Stimulated activated CD4-positive, alpha-beta T cell treated with anti-CD3 and anti-CD28 coated beads, Interleukin-12 subunit alpha, Interleukin-12 subunit beta, amount 100 ng/mL, for 4 hours (primary cell): ENCODE data around the gene EIF2S1.
"Not testable (repeated sequence)": the region's sequence is repeated elsewhere in the genome, so short reads cannot be mapped to it uniquely, and the experiment has no call there.

ENCODE experiments used
- DNase-seq: peaks from one replicate; pipeline ENCODE4 v3.0.0-alpha.2; 2020

EIF2S1 gene

DNA sequence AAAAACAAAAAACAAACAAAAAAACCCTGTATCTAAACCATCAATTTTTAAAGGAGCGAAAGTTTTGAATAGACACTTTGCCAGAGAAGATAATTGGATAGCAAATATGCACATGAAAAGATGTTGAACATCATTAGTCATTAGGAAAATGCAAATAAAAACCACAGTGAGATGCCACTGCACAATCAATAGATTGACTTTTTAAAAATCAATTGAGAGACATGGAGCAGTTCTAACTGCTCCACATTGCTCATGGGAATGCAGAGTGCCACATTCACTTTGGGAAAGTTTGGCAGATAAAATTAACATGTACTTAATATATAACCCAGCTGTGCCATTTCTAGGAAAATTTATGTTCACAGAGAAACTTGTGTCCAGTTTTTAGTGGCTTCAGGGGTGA lies 12.7 kb downstream of the EIF2S1 start:
- DNase-seq = no peak

DNA sequence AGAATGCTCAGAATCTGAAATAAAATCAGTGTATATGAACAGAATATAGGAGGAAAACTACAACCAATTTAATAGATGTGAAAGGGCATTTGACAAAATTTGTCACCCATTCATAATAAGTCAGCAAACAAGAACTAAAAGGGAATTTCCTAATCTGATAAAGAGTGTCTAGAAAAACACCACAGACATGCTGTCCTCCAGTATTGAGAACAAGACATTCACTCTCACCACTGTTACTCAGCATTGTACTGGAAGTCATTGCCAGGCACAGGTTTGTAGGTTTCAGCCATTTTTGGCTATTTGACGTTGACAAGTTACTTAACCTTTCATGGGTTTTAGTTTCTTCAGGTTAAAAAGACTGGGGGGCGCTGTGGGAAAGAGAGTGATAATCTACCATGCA lies 13.2 kb downstream of the EIF2S1 start:
- no peak for DNase-seq

DNA sequence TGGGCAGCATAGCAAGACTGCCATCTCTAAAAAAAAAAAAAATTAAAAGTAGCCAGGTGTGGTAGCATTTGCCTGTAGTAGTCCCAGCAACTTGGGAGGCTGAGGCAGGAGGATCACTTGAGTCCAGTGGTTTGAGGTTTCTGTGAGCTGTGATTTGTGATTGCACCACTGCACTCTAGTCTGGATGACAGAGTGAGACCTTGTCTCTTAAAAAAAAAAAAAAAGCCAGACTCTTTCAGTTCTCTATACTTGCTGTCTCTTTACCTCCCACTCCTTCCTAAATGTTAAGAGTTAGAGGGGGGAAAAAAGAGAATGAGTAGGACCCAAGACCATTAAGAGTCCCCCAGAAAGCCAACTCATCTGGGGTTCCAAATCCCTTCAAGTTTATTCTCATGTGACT lies 17.8 kb downstream of the EIF2S1 start:
- DNase-seq = no peak

DNA sequence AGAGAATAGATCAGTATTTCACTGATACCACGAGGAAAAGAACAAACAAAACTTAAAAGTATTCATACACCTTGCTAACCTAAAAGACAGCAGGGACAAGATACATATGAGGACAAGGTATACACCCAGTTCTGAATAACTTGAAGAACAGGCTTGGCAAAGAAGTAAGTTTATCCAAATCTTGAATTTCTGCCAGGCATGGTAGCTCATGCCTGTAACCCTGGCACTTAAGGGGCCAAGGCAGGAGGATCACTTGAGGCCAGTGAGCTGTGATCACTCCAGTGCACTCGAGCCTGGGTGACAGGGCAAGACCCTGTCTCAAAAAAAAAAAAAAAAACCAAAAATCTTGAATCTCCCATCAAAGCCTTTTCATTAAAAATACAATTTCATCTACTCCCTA lies 25.0 kb downstream of the EIF2S1 start:
- DNase-seq = no peak

DNA sequence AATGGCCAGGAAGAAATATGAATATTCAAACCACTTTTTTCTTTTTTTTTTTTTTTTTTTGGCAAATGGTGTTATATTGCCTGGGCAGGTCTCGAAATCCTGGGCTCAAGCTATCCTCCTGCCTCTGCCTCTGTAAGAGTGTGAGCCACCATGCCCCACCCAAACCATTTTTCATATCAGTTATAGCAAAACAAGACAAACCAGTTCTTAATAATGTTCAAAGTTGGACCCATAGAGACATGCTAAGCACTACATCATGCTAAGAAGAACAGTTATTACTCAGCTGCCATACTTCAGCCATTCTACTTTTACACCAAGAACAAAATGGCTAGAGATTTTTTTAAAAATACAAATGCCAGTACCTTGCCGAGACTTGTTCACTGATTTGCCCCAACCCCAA lies 25.5 kb downstream of the EIF2S1 start:
- no peak for DNase-seq

DNA sequence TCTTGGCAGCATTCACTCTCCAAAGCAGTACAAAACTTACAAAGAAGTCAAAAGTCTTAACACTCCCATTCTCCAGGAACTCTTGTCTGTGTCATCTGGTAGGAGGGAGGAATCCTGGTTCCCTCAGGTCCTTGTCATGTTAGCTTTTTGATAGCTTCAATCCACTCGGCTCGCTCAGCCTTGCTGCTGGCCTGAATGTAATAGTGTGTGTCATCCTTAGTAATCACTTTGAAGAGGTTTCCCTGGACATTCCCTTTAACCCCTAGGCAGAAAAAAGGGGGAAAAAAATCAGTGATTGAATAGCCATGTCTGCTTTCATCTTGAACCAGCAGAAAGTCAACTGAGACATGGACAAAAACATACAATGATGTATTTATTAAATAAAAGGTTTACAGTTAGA lies 27.1 kb downstream of the EIF2S1 start:
- no peak for DNase-seq

DNA sequence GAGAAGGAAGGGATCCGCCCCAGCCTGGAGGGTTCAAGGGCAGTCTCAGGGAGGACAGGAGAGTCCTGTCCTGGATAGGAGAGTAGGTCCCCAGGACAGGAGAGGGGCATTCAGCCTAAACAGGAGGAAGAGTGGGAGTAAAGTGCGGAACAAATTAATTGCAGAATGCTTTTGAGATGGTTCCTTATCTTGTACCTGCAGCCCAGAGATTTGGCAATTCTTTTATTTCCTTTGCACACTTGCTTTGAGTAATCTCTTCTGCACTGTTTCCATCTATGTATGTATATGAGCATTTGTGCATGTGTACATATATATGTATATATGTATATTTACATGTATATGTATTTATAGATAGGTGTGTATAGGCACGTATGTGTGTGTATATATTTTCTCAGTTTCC lies 29.1 kb downstream of the EIF2S1 start:
- DNase-seq = no peak

DNA sequence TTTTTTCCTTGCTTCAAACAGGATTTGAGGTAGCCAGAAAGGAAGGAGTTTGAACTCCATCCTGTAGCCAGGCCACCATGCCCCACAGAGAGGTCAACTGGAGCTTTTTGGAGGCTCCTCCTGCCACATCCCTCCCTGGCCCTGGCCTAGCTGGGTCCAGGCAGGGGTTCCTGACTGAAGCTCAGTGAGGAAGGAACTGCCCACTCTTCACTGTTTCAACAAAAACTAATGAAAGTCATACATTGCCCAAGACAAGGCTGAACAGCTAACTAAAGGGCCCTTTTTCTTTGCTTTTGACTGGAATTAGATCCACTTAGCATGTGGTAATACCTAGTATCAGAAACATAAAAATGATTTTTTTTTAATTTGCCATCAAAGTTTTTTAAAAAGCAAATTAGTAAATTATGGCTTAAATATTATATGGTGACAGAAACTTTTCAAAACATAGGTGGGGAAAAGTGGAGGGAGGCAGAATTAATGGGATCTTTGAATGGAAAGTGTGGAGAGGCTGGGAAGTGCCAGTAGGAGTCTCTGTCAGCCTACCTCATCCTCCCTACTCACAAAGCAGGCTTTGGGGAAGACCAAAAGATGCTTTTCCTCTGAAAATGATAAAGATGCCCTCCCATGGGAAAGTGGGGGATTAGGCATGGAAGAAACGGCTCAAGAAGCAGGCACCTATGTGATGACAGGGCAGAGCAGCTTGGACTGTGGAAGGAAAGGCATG lies 29.8 kb downstream of the EIF2S1 start:
- DNase-seq = no peak

DNA sequence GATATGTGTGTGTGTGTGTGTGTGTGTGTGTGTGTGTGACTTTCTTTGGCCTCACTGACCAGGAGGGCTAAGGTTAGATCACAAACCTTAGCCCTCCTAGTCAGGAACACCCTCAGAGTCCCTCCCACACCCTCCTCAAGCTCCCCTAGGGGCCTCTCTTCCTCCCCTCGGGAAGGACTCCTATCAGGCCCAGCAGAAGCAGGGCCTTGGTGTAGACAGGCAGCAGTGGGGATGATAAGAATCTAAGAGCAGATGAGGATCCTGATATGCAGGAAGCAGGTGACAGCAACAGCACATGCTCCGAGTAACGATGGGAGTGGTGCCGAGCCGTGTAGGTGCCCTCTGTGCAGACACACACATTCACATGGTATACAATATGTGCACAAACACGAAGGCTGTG lies 31.1 kb downstream of the EIF2S1 start:
- no peak for DNase-seq

DNA sequence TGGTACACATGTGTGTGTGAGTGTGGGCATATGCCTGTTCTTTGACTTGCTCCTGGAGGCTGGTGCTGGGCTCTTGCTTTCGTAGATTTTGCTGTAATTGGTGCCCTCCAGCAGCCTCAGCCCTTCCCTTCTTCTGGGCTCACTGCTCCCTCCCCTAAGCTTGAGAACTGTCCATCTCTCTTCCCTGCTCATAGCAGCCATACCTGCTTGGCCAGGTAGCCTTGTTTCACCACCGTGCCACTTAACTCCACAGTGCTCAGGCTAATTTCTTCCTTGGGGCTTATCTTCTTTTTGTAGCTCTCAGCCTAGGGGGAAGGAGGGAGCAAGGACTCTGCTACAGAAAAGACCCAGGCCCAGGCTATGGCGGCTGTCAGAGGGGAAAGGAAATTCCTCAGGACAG lies 32.0 kb downstream of the EIF2S1 start:
- DNase-seq = no peak

DNA sequence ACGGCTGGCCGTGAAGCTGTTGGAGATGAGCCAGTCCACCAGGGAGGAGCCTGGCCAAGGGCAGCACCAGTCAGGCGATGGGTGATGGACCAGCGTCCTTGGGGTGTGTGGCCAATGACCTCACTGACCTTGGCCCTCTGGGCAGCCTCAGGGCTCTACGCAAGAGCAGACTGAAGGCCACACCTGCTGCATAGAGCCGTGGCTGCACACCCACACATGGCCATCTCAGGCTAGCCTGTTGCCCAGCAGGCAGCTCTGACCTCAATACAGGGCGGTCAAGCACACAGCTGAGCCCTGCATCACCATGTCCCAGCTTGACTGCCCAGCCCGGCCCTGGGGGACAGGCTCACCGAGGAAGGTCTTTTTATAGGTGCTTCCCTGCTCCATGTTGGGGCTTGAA lies 32.7 kb downstream of the EIF2S1 start:
- DNase-seq = no peak

DNA sequence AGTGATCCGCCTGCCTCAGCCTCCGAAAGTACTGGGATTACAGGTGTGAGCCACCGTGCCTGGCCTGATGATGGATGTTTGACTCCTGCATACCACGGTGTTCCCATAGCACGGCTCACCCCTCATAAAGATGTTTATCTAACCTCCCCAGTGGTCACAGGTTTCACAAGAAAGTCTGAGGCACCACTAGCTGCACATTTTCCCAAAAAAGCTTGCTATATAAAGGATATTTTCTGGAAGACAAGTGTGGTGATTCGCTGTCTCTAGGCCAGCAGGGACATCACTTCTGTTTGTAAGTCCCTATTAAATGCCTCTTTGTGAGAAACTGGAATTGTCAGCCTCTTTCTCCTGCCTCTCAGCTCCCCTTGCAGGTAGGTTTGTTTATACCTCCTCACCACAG lies 33.6 kb downstream of the EIF2S1 start:
- DNase-seq = no peak

DNA sequence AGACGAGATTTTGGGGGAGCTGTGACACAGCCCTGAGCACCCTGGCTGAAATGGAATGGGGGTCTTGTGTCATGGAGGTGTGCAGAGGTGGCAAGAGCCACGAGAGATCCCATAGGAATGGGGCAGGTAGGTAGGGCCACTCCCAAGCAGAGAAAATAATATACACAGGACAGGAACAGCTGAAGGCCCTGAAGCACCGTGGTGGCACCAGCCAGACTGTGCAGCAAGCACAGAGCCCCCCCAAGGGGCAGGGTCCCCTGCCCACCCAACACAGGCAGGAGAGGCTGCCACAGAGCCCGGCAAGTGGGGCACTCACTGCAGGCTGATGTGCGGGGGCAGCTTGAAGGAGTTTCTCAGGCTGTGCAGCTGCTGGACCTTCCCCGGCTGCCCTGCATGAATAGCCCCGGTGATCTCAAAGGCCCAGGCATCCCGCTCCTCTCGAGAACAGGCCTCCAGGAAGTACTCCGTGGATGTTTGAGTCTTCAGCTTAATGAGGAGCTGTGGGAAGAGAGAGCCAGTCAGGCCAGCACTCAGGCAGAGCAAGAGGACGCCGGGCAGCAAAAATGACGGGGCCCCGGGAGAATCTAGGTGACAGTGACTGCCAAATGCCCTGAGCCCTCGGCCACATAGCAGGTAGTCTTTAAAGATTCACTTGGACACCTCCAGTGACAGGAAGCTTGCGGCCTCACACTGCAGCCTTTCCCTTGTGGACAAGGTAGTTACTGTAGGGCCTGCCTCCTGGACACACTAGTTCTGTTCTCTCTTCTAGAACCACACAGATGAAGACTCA lies 35.2 kb downstream of the EIF2S1 start:
- DNase-seq = no peak

DNA sequence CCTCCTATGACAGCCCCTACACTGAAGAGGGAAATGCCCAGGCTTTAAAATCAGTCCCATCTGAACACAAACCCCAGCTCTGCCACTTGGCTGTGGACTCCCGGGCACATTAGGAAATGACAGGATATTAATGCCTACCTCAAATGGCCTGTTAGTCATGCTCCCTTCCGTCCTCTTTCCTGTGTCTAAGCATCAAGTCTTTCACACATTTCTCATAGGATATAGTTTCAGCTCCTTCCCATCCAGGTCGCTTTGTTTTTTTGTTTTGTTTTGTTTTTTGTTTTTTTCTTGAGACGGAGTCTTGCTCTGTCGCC lies 35.7 kb downstream of the EIF2S1 start:
- DNase-seq = no peak

DNA sequence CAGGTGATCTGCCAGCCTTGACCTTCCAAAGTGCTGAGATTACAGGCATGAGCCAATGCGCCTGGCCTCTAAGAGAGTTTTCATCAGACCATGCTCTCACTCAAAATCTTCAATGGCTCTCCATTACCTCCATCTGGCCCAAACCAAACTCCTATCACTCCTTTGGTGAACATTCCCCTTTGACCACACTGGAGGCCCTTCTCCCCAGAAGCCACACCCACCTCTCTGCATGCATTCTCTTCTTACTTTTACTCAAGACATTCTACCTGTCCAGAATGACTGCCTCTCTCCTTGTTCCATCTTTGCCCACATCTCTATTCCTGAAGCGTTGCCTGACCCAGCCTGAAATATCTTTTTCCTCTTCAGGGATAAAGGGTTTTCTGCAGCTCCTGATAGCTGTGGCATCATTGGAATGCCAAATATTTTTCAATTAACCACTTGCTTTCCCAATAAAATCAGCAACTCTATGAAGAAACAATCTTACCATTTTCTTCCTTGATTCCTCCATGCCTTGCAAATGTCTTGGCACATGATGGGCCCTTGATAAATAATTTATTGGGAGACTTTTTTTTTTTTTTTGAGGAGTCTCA lies 36.3 kb downstream of the EIF2S1 start:
- DNase-seq = no peak

DNA sequence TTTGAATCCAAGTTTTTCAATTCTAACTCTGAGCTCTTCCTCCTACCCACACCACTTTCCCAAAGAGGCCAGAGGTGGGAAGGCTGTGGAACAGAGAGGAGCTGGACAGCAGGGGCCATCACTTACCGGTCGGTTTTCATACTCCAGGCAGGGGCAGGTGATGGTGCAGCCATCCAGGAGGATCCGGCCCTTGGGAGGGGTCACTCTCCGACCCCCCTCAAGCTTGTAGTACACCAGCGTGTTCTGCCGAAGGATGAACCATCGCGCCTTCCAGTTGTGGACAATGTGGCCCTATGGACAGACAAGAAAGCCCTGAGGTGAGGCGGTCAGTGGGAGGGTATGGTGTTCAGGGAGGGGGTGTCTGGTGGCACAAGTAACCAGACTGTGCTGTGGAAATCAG lies 37.4 kb downstream of the EIF2S1 start:
- no peak for DNase-seq

DNA sequence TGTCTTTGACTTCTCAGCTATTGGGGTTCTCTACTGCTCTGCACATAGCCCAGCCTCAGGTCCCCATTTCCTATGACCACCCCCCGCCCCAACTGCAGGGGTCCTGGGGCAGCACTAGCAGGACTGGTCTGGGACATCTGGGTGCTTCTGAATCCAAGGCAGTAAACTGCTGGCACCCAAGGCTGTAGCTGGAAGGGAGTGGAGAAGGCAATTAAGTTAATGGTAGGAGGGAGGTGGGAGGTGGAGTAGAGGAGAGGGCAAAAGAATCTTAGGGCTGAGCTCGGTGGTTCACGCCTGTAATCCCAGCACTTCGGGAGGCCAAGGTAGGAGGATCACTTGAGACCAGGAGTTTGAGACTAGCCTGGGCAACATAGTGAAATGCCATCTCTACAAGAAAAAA lies 40.3 kb downstream of the EIF2S1 start:
- DNase-seq = no peak

DNA sequence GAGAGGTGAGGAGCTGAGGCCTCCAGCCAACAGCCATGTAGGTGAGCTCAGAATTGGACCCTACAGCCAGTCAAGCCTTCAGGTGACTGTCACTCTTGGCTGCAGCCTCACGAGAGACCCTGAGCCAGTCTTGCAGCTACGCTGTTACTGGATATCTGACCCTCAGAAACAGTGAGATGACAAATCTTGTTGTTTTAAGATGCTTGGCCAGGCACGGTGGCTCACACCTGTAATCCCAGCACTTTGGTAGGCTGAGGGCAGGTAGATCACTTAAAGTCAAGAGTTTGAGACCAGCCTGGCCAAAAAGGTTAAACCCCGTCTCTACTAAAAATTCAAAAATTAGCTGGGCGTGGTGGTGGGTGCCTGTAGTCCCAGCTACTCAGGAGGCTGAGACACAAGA lies 45.6 kb downstream of the EIF2S1 start:
- DNase-seq = no peak

DNA sequence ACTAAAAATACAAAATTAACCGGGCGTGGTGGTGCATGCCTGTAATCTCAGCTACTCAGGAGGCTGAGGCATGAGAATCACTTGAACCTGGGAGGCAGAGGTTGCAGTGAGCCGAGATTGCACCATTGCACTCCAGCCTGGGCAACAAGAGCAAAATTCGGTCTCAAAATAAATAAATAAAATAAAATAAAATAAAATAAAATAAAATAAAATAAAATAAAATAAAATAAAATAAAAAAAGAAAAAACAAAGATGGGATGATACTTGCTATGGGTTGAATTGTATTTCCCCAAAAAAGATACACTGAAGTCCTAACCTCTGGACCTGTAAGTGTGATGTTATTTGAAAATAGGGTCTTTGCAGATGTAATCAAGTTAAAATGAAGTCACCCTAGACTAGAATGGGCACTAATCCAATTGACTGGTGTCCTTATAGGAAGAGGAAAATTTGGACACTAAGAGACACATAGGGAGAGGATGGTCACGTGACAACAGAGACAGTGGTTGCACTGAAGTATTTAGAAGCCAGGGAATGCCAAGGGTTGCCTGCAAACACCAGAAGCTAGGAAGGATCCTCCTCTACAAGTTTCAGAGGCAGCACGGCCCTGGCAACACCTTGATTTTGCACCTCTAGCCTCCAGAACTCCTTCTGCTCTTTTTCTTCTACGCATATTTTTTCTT lies 48.1 kb downstream of the EIF2S1 start:
- not testable (repeated sequence) for DNase-seq

DNA sequence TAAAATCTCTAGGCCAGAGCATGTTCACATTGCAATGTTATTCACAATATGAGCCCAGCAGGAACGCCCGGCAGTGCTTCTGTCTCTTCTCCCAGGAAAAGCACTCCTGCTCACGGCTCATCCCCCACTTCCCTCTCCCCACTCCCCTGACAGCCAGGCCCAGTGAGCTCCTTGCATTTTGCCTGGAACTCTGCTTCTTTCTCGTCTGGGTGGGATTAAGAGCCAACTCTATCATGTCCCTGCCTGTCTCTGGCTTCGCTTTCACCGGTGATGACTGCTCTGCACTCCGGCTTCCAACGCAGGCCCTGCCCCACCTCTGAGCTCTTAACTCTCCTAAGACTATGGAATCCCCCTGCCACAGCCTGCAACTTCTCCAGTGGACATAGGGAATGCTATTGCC lies 49.3 kb downstream of the EIF2S1 start:
- DNase-seq = no peak

DNA sequence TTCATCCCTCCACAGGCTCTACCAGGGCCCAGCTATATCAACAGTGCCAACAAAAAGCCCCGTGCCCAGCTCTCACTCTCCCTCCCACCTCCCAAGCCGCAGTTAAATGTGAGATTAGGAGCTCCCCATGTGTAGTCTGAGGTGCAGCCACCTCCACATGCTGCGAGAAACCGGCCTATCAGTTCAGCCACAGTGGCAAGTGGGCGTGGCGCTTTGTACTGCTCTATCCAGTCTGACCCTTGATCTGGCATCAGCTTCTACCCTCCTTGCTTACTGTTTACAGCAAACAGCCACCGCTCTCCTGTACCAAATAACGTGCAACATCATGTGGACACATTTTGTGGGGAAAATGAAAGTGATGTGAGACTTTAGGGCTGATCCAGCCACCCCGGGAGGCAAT lies 50.2 kb downstream of the EIF2S1 start:
- no peak for DNase-seq

DNA sequence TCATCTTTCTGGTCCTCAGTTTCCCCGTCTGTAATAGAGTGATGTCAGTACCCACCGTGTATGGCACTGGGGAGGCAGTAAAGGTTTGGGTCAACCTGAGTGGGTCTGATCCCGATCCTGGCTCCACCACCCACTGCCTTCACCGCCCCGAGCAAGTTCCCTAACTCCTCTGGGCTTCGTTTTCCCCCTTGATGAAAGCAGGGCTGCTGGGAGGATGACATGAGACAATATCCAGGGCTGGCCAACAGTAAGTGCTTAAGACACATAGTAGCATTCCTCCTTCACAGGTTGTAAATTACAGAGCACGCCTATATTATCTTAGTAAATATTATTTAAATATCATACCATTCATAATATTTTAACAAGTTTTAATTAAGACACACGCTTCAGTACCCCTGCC lies 51.2 kb downstream of the EIF2S1 start:
- DNase-seq = no peak

DNA sequence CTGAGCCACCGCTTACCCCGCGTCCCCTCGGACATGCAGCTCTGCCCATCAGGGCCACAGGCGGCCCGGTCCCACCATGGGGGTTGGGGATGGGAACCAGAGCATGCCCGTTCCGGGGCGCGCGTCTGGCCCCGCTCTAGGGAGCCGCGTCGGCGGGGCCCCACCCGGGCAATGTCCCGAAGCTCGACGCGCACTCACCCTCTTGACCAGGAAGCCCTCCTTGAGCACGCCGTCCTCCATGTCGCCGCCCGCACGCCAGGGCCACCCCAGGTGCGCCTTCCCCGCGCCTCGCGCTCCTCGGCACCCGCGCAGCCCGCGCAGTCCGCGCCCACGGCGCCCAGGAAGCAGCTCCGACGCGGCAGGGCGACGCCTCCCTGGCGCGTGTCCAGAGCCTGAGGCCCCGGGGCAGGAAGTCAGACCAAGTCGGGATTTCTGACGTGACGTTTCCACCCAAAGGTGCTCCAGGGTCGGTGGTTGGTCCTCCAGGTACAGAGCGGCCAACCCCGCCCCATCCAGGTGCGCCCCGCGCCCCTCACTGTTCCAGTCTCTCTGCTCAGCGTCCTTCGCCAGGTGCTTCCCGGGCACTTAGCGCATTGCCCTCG lies 51.8 kb downstream of the EIF2S1 start, which contains the start of gene PLEK2:
Gene PLEK2, minus strand, starts transcription at position 346 of the 602 bp plus-strand sequence. Its CDS starts 106 bp downstream, at position 240.
- peak; percentile 46 for DNase-seq
